ENCODE results near the gene MX1.

MX1 gene

GRCh38 chr21:41435706-41436105 lies 9.7 kb downstream of the MX1 start:
- DNase-seq: no peak

- no peak for DNase-seq
Observed at GRCh38 chr21:41437729-41438128, 11.7 kb downstream of the MX1 start.

- no peak for DNase-seq
Observed at GRCh38 chr21:41438425-41439113, 12.5 kb downstream of the MX1 start.

GRCh38 chr21:41439248-41439647 lies 13.2 kb downstream of the MX1 start:
- no peak for DNase-seq

GRCh38 chr21:41441546-41441945 lies 15.5 kb downstream of the MX1 start:
- no peak for DNase-seq

GRCh38 chr21:41442481-41443186 lies 16.6 kb downstream of the MX1 start:
- DNase-seq: no peak

- DNase-seq: no peak
Observed at GRCh38 chr21:41443562-41443961, 17.5 kb downstream of the MX1 start.

GRCh38 chr21:41444703-41445464 lies 18.8 kb downstream of the MX1 start:
- no peak for DNase-seq

GRCh38 chr21:41445465-41445862 lies 19.4 kb downstream of the MX1 start:
- DNase-seq: no peak

GRCh38 chr21:41446586-41446985 lies 20.5 kb downstream of the MX1 start:
- no peak for DNase-seq

- DNase-seq: no peak
Observed at GRCh38 chr21:41447356-41447755, 21.3 kb downstream of the MX1 start.

- no peak for DNase-seq
Observed at GRCh38 chr21:41449613-41450012, 23.6 kb downstream of the MX1 start.

- DNase-seq: no peak
Observed at GRCh38 chr21:41451753-41452676, 26.0 kb downstream of the MX1 start.

- DNase-seq: no peak
Observed at GRCh38 chr21:41453198-41453597, 27.2 kb downstream of the MX1 start.

- DNase-seq: no peak
Observed at GRCh38 chr21:41453761-41454160, 27.7 kb downstream of the MX1 start.

- DNase-seq: no peak
Observed at GRCh38 chr21:41458121-41458520, 32.1 kb downstream of the MX1 start.

GRCh38 chr21:41458559-41458958 lies 32.5 kb downstream of the MX1 start:
- no peak for DNase-seq

GRCh38 chr21:41459884-41460534 lies 34.0 kb downstream of the MX1 start:
- no peak for DNase-seq

GRCh38 chr21:41460578-41461527 lies 34.8 kb downstream of the MX1 start:
- DNase-seq: peak; percentile 36 to 50

- no peak for DNase-seq
Observed at GRCh38 chr21:41465176-41465781, 39.2 kb downstream of the MX1 start.

Measured in stimulated activated CD4-positive, alpha-beta T cell treated with anti-CD3 and anti-CD28 coated beads, Interleukin-4, amount 100 ng/mL, for 4 hours (primary cell).